ENCODE data around the gene PIGV. TPM values are rescaled to one million over a fixed set of nuclear protein-coding genes. Genes with fewer than 3 reads are reported as not detected.

Gene PIGV
- 4.5 TPM for total RNA-seq

DNA sequence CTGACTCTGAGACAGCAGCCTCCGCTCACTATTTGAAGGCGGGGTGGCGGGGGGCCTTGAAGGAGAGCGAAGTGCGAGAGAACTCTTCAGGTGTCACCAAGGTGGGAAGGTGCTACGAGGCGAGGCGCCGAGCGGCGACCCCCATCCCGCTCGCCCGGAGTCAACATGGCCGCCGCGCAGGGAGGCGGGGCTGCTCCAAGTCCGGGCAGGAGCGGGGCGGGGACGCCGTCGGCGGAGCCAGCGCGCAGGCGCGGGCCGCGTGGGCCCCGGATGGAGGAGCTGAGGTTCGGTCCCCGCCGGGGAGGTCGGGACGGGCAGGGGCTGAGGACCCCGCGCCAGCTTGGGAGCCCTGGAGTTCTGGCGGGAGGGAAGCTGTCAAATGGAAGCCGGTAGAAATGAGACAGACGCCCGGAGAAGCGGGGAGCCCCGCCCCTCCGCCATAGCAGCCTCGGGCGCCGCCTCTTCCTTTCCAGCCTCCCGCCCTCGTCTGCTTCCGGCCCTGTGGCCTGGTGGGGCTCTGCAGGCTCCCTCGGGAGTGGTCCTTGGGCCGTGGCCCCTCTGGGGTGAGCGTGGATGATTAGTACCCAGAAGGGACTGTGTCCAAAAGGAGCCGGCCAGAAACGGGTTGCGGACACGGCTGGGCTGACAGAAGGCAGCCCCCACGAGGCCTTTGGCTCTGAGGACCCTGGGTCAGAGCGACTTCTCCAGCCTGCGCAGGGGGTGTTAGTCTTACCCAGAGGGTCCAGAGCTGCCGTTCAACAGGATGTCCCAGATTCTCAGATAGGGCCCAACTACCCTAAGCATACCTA lies at the start of gene PIGV:
Gene PIGV (plus strand): TSS at position 245 of the 809 bp plus-strand sequence. CDS start 2,866 bp downstream, outside the sequence.
- DNase-seq (ENCODE audit: low spot score in 2 of 2) (peak; percentile 88), FAIRE-seq (no peak)

- FAIRE-seq (no peak), DNase-seq (ENCODE audit: low spot score in 2 of 2) (no peak)
These were observed 48.3 kb upstream of the PIGV start for GRCh38 chr1:26739329-26739914.

DNA sequence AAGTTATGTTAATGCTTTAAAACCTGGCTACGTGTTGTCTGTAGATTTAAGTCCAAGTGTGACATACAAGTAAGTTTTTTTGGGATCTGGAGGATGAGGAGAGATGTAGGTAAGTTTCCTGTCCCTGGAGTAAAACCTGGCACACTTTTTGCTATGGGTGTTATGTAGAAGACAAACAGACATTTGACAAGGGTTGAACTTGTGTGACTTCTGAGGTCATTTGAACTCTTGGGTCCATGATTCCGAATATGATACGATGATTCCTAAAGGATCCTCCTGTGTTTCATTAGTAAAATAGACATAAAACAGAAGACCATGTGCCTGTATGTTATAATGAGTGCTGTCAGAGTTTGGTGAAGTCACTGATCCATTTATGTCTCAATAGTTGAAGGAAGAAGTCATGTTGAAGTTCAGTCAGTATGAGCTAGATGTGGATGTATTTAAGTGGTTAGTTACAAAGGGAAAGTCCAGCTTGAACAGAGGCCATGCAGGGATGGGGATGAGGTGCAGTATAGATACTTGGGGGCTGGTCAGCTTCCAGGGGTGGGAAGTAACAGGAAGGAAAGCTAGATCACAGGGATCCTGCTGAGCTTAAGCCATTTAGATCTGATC lies 47.6 kb upstream of the PIGV start:
- FAIRE-seq (no peak), DNase-seq (ENCODE audit: low spot score in 2 of 2) (no peak)

- FAIRE-seq: no peak
- DNase-seq (ENCODE audit: low spot score in 2 of 2): no peak
These were observed 46.8 kb upstream of the PIGV start for GRCh38 chr1:26740952-26741351.

DNA sequence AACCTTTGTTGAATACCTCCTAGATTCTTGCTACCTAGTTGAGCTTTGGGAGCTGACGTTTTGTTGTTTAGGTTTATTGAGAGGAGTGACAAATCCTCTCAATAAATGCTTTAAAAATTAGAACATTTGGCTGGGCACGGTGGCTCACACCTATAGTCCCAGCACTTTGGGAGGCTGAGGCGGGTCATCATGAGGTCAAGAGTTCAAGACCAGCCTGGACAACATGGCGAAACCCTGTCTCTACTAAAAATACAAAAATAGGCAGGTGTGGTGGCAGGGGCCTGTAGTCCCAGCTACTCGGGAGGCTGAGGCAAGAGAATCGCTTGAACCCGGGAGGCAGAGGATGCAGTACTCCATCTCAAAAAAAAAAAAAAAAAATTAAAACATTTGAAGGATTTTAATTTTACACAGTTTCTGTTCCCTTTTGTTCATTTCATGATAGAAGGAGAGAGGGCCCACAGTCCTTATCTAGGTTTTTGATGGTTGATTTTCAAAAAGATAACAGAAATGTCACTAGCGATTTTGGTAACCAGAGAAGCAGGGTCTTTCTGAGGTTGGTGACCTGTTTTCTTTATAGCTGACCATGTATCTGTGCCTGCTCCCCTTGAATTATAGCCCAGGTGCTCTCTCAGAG lies 44.2 kb upstream of the PIGV start:
- DNase-seq (ENCODE audit: low spot score in 2 of 2) (no peak), FAIRE-seq (no peak)

DNA sequence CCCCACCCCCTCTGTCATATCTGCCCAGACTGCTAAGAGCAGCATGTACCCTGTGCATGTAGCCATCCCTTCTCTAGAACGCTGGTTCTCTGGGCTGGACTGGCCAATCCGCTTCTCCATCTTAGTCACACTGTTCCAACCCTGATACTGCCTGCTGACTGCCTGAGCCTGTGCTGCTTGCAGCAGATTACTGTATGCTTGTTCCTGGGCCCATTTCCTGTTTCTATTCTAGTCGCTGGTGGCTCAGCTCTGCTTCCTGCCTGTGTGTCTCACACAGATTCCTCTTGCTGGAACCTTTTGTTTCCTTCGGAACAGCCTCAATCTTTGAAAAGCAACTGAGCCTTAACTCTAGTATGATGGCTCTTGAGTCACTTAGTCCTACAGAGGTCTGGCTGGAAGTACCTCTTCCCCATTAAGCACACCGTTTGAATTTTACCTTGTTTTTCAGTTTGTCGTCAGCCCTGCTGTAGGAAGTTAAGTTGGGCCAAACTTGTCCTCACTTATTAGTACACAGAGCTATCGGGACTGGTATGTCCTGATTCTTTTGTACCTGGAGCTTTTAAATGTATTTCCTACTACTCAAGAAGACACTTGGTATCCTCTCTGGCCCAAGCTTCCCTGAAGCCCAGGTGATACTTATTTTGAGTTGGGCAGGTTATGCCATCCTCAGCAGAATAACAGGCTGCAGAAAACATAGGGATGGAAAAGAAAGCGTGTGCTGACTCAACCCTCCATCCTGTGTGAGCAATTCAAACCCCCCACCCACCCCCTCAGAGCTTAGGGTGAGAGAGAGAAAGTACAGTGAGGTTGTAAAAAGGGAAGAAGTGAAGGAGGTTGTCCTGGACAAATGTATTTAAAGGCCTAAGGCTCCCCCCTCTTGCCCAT lies 43.4 kb upstream of the PIGV start:
- FAIRE-seq (no peak), DNase-seq (ENCODE audit: low spot score in 2 of 2) (peak in 1 of 2 donors; percentile 38)

GRCh38 chr1:26745191-26745590 lies 42.6 kb upstream of the PIGV start:
- no peak for FAIRE-seq
- no peak for DNase-seq (ENCODE audit: low spot score in 2 of 2)

GRCh38 chr1:26747048-26747447 lies 40.7 kb upstream of the PIGV start:
- no peak for FAIRE-seq
- no peak for DNase-seq (ENCODE audit: low spot score in 2 of 2)

GRCh38 chr1:26748351-26748750 lies 39.4 kb upstream of the PIGV start:
- no peak for FAIRE-seq
- no peak for DNase-seq (ENCODE audit: low spot score in 2 of 2)

GRCh38 chr1:26749458-26749857 lies 38.3 kb upstream of the PIGV start:
- no peak for DNase-seq (ENCODE audit: low spot score in 2 of 2)
- no peak for FAIRE-seq

- DNase-seq (ENCODE audit: low spot score in 2 of 2): no peak
- no peak for FAIRE-seq
These were observed 37.3 kb upstream of the PIGV start for GRCh38 chr1:26750428-26750827.

DNA sequence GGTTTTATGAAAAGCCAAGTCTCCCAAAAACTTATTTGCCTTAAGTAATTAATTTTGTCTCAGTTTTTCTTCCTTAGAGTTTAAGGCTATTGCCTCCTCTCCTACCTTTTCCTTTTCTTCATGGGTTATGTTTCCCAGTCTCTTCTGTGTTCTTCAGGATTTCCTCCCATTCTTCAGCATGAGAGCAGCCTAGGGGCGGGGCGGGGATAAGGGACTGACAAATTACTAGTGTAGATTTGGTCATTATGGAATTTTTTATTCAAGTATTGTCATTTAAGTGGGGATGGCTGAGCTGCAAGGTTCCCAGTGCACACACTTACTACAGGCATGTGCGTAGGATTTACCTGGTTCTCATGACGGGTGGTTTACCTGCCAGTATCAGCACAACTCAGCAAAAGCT lies 35.2 kb upstream of the PIGV start:
- FAIRE-seq: no peak

GRCh38 chr1:26754086-26754874 lies 33.5 kb upstream of the PIGV start:
- no peak for DNase-seq (ENCODE audit: low spot score in 2 of 2)
- FAIRE-seq: no peak

More for the DNA sequence above, 35.2 kb upstream of the PIGV start:
- DNase-seq (ENCODE audit: low spot score in 2 of 2): no peak

- DNase-seq (ENCODE audit: low spot score in 2 of 2): no peak
- FAIRE-seq: no peak
These were observed 29.4 kb upstream of the PIGV start for GRCh38 chr1:26758358-26758757.

- no peak for DNase-seq (ENCODE audit: low spot score in 2 of 2)
- no peak for FAIRE-seq
These were observed 28.2 kb upstream of the PIGV start for GRCh38 chr1:26759531-26759930.

- DNase-seq (ENCODE audit: low spot score in 2 of 2): no peak
- no peak for FAIRE-seq
These were observed 26.5 kb upstream of the PIGV start for GRCh38 chr1:26761217-26761616.

GRCh38 chr1:26767714-26768113 lies 20.0 kb upstream of the PIGV start:
- FAIRE-seq: no peak
- DNase-seq (ENCODE audit: low spot score in 2 of 2): no peak

DNA sequence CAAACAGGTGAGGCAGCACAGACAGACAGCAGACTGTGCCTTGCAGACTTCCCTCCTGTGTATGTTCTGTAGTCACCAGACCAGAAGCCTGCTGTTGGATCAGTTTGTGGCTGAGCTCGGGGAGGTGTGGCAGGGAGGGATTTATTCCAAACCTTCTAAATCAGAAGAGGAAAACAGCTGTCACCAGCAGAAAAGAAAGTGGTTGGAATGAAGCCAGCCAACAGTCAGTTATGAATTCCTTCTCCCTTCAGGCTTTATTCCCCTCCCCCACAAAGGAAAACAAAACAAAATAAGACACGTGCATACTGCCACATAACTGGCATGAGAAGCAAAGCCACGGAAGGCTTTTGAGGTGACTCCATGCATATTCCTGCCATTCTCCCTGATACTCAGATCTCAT lies 19.0 kb upstream of the PIGV start:
- FAIRE-seq: no peak
- no peak for DNase-seq (ENCODE audit: low spot score in 2 of 2)

DNA sequence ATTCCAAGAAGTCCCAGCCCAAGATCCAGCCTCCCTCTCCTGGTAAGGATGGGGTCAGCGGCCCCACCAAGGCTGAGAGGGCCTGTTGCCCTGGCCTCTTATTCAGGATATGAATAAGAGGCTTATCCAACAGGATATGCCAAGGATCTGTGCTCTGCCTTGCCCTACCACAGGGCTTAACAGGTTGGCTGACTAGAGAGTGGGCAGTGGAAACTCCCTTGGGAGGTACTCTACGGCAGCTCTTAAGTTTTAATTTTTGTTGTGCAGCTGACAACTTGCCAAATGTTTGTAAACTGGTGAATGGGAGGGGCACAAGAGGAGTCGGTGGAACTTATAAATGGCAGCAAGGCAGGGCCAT lies 16.5 kb upstream of the PIGV start:
- FAIRE-seq (no peak), DNase-seq (ENCODE audit: low spot score in 2 of 2) (no peak)
